Measurements from ENCODE around the gene MAD2L1BP. TPM values are rescaled to one million over a fixed set of nuclear protein-coding genes. Genes with fewer than 3 reads are reported as not detected.

MAD2L1BP gene
- total RNA-seq, 1 experiment from 2014 or later: 52.0 TPM

GRCh38 chr6:43621836-43622180 is 13.8 kb upstream of the MAD2L1BP start:
- ChIA-PET POLR2A (ENCODE audit: low non-redundant PET) (no interaction called here), CTCF (no interaction called here)
- no TSS peak for BruUV-seq (replicated peaks)
- no peak overlapping the region for H3K4me3 ChIP-seq (ENCODE audit: low read depth, low read length, poor library complexity, severe bottlenecking)
- no peak for TF ChIP-seq EZH2 (IDR thresholded peaks at IDR 0.05; ENCODE audit: borderline replicate concordance, low read depth, low read length, poor library complexity, severe bottlenecking)
- TF ChIP-seq, protein P1, sequence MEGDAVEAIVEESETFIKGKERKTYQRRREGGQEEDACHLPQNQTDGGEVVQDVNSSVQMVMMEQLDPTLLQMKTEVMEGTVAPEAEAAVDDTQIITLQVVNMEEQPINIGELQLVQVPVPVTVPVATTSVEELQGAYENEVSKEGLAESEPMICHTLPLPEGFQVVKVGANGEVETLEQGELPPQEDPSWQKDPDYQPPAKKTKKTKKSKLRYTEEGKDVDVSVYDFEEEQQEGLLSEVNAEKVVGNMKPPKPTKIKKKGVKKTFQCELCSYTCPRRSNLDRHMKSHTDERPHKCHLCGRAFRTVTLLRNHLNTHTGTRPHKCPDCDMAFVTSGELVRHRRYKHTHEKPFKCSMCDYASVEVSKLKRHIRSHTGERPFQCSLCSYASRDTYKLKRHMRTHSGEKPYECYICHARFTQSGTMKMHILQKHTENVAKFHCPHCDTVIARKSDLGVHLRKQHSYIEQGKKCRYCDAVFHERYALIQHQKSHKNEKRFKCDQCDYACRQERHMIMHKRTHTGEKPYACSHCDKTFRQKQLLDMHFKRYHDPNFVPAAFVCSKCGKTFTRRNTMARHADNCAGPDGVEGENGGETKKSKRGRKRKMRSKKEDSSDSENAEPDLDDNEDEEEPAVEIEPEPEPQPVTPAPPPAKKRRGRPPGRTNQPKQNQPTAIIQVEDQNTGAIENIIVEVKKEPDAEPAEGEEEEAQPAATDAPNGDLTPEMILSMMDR (conservative IDR thresholded peaks at IDR 0.05; ENCODE audit: low read depth, low read length): no peak
- intact Hi-C loops (cut with micrococcal nuclease; ENCODE audit: unreplicated experiment): no loop called here
- H3K27ac ChIP-seq (ENCODE audit: low read depth, low read length, poor library complexity, severe bottlenecking): no peak overlapping the region
- no peaks in the 10 kb centered on the region for H3K4me1 ChIP-seq (ENCODE audit: insufficient read depth, low read length, poor library complexity, severe bottlenecking)
- H3K36me3 ChIP-seq (ENCODE audit: insufficient read depth, low read length, poor library complexity, severe bottlenecking): peaks cover 68% of the 10 kb centered on the region
- DNase-seq (ENCODE audit: low spot score): no peak
- no peaks in the 10 kb centered on the region for H3K27me3 ChIP-seq (replicated peaks; ENCODE audit: insufficient read depth, low read depth, low read length, poor library complexity)
- no peaks in the 10 kb centered on the region for H3K9me3 ChIP-seq (ENCODE audit: low read depth, low read length, poor library complexity, severe bottlenecking)

GRCh38 chr6:43622541-43622940 is 13.1 kb upstream of the MAD2L1BP start:
- no TSS peak for BruUV-seq (replicated peaks)
- POLR2A ChIA-PET (ENCODE audit: low non-redundant PET): no interaction called here
- Histone ChIP-seq H3K4me1 (ENCODE audit: insufficient read depth, low read length, poor library complexity, severe bottlenecking) (peaks cover 5% of the 10 kb centered on the region), H3K4me3 (ENCODE audit: low read depth, low read length, poor library complexity, severe bottlenecking) (no peak overlapping the region), H3K27me3 (replicated peaks; ENCODE audit: insufficient read depth, low read depth, low read length, poor library complexity) (no peaks in the 10 kb centered on the region), H3K36me3 (ENCODE audit: insufficient read depth, low read length, poor library complexity, severe bottlenecking) (peaks cover 68% of the 10 kb centered on the region), H3K9me3 (ENCODE audit: low read depth, low read length, poor library complexity, severe bottlenecking) (no peaks in the 10 kb centered on the region), H3K27ac (ENCODE audit: low read depth, low read length, poor library complexity, severe bottlenecking) (no peak overlapping the region)
- no peak for DNase-seq (ENCODE audit: low spot score)
- intact Hi-C loops (cut with micrococcal nuclease; ENCODE audit: unreplicated experiment): no loop called here
- CTCF ChIA-PET: no interaction called here
- TF ChIP-seq, protein P1 (conservative IDR thresholded peaks at IDR 0.05; ENCODE audit: low read depth, low read length): no peak
- TF ChIP-seq EZH2 (IDR thresholded peaks at IDR 0.05; ENCODE audit: borderline replicate concordance, low read depth, low read length, poor library complexity, severe bottlenecking): no peak

GRCh38 chr6:43623880-43624785 is 11.5 kb upstream of the MAD2L1BP start:
- TF ChIP-seq, protein P1 (conservative IDR thresholded peaks at IDR 0.05; ENCODE audit: low read depth, low read length): no peak
- no peak for TF ChIP-seq EZH2 (IDR thresholded peaks at IDR 0.05; ENCODE audit: borderline replicate concordance, low read depth, low read length, poor library complexity, severe bottlenecking)
- intact Hi-C loops (cut with micrococcal nuclease; ENCODE audit: unreplicated experiment): no loop called here
- H3K27me3 ChIP-seq (replicated peaks; ENCODE audit: insufficient read depth, low read depth, low read length, poor library complexity): no peaks in the 10 kb centered on the region
- H3K4me3 ChIP-seq (ENCODE audit: low read depth, low read length, poor library complexity, severe bottlenecking): no peak overlapping the region
- H3K36me3 ChIP-seq (ENCODE audit: insufficient read depth, low read length, poor library complexity, severe bottlenecking): peaks cover 66% of the 10 kb centered on the region
- H3K4me1 ChIP-seq (ENCODE audit: insufficient read depth, low read length, poor library complexity, severe bottlenecking): peaks cover 8% of the 10 kb centered on the region
- BruUV-seq (replicated peaks): no TSS peak
- no peaks in the 10 kb centered on the region for H3K9me3 ChIP-seq (ENCODE audit: low read depth, low read length, poor library complexity, severe bottlenecking)
- no peak overlapping the region for H3K27ac ChIP-seq (ENCODE audit: low read depth, low read length, poor library complexity, severe bottlenecking)
- ChIA-PET CTCF (no interaction called here), POLR2A (ENCODE audit: low non-redundant PET) (interaction anchor here (0.7 kb wide), 1 partner anchor 368 kb away, joined by 3 read pairs; no protein-coding TSS in a partner anchor)
- DNase-seq (ENCODE audit: low spot score): no peak
